NCI-H2107 treated with DMSO at 0.1 percent for 48 hours (cell line): ENCODE measurements around the gene LDLRAD4.

Source experiments
- DNase-seq: peaks from one replicate; lab custom pipeline; 2025; ENCODE audit not compliant: unreplicated experiment; lab: John Stamatoyannopoulos, UW

Gene LDLRAD4

GRCh38 chr18:13302457-13303225 is 84.1 kb downstream of the LDLRAD4 start:
- no peak for DNase-seq

- DNase-seq, result no peak
Observed at GRCh38 chr18:13303756-13304364, 85.3 kb downstream of the LDLRAD4 start.

GRCh38 chr18:13305301-13305700 is 86.7 kb downstream of the LDLRAD4 start:
- DNase-seq, result no peak

GRCh38 chr18:13306583-13306982 is 88.0 kb downstream of the LDLRAD4 start:
- no peak for DNase-seq

GRCh38 chr18:13308369-13308768 is 89.8 kb downstream of the LDLRAD4 start:
- no peak for DNase-seq

GRCh38 chr18:13309031-13309747 is 90.6 kb downstream of the LDLRAD4 start:
- no peak for DNase-seq

- no peak for DNase-seq
Observed at GRCh38 chr18:13309748-13310670, 91.4 kb downstream of the LDLRAD4 start.

GRCh38 chr18:13311193-13311592 is 92.6 kb downstream of the LDLRAD4 start:
- no peak for DNase-seq

- no peak for DNase-seq
Observed at GRCh38 chr18:13312515-13312914, 94.0 kb downstream of the LDLRAD4 start.

GRCh38 chr18:13313006-13313686 is 94.6 kb downstream of the LDLRAD4 start:
- no peak for DNase-seq

- DNase-seq, result no peak
Observed at GRCh38 chr18:13315000-13315399, 96.4 kb downstream of the LDLRAD4 start.

- no peak for DNase-seq
Observed at GRCh38 chr18:13316063-13316462, 97.5 kb downstream of the LDLRAD4 start.

GRCh38 chr18:13317801-13318200 is 99.2 kb downstream of the LDLRAD4 start:
- DNase-seq, result no peak

- no peak for DNase-seq
Observed at GRCh38 chr18:13318731-13319501, 100.4 kb downstream of the LDLRAD4 start.

GRCh38 chr18:13319629-13320028 is 101.1 kb downstream of the LDLRAD4 start:
- DNase-seq, result no peak

GRCh38 chr18:13320096-13320495 is 101.5 kb downstream of the LDLRAD4 start:
- no peak for DNase-seq

- DNase-seq, result no peak
Observed at GRCh38 chr18:13320891-13321425, 102.4 kb downstream of the LDLRAD4 start.

GRCh38 chr18:13321923-13322322 is 103.4 kb downstream of the LDLRAD4 start:
- DNase-seq, result no peak

GRCh38 chr18:13323186-13323585 is 104.6 kb downstream of the LDLRAD4 start:
- no peak for DNase-seq
